PFSK-1 (cell line): ENCODE results near the gene MYO1A.

ENCODE experiments used
- FOXP2 ChIP-seq: optimal IDR thresholded peaks from 2 replicates; pipeline ENCODE3; 2011; ENCODE audit warnings: borderline replicate concordance, control low read depth, inconsistent platforms; ENCODE audit not compliant: insufficient read depth; ENCODE audit errors: extremely low read length, extremely low read depth
- POLR2AphosphoS5 ChIP-seq: IDR thresholded peaks from 2 replicates; pipeline ENCODE4 v1.6.1; 2012; ENCODE audit warnings: low read depth, mild to moderate bottlenecking, control low read depth, low read length, moderate library complexity
- REST ChIP-seq, 2 experiments: IDR thresholded peaks; 2 replicates each; pipeline versions ENCODE4 v1.6.1 to v1.8.0; 2011 to 2012; ENCODE audit warnings: low read depth in 2 of 2, low read length in 2 of 2, control low read depth in 1 of 2, inconsistent platforms in 1 of 2, mild to moderate bottlenecking in 1 of 2, moderate library complexity in 1 of 2; ENCODE audit not compliant: insufficient read depth in 1 of 2
- SIN3A ChIP-seq: IDR thresholded peaks from 2 replicates; pipeline ENCODE4 v1.6.1; 2012; ENCODE audit warnings: mild to moderate bottlenecking, low read length, moderate library complexity, borderline replicate concordance; ENCODE audit not compliant: insufficient read depth
- TAF1 ChIP-seq: IDR thresholded peaks from 2 replicates; pipeline ENCODE4 v1.6.1; 2012; ENCODE audit warnings: low read length, control low read depth, borderline replicate concordance; ENCODE audit not compliant: insufficient read depth

Gene MYO1A

GRCh38 chr12:57078519-57079404, 28.8 kb upstream of the MYO1A start, which contains the start of gene NEMP1:
TSS of gene NEMP1 (minus strand) at chr12:57078791. CDS start at chr12:57078745, 46 bp downstream.
- TF ChIP-seq REST (IDR thresholded peaks at IDR 0.05; ENCODE audit: insufficient read depth in 1 of 2, low read depth in 2 of 2, low read length in 2 of 2) (no peak; a peak in 1 of 4 replicates), FOXP2 (peak; percentile 15), SIN3A (peak; percentile 79; the same call in 1 of the 2 replicates), POLR2AphosphoS5 (peak; percentile 65; the same call in 1 of the 2 replicates), TAF1 (0 out of 2 replicates have a peak, but pooled peaks have one; percentile 36)

GRCh38 chr12:57072661-57073060, 22.7 kb upstream of the MYO1A start:
- TF ChIP-seq FOXP2 (no peak), SIN3A (no peak), TAF1 (no peak), POLR2AphosphoS5 (no peak), REST (IDR thresholded peaks at IDR 0.05; ENCODE audit: insufficient read depth in 1 of 2, low read depth in 2 of 2, low read length in 2 of 2) (no peak)

GRCh38 chr12:57069523-57069922, 19.6 kb upstream of the MYO1A start:
- TF ChIP-seq POLR2AphosphoS5 = no peak

DNA sequence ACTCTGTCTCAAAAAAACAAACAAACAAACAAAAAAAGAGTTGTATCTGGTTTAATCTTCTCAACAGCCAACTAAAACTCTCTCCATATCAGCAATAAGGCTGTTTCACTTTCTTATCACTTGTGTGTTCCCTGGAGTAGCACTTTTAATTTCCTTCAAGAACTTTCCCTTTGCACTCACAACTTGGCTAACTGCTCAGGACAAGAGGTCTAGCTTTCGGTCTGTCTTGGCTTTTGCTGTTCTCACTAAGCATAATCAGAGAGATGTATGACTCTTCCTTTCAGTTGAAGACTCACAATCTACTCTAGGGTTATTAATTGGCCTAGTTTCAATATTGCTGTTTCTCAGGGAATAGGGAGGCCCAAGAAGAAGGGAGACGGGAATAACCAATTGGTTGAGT, 16.3 kb upstream of the MYO1A start:
- no peak for TF ChIP-seq TAF1
- no peak for TF ChIP-seq REST (IDR thresholded peaks at IDR 0.05; ENCODE audit: insufficient read depth in 1 of 2, low read depth in 2 of 2, low read length in 2 of 2)
- TF ChIP-seq SIN3A = no peak
- no peak for TF ChIP-seq FOXP2
- TF ChIP-seq POLR2AphosphoS5 = no peak

- no peak for TF ChIP-seq POLR2AphosphoS5
Observed at GRCh38 chr12:57063991-57064685, 14.2 kb upstream of the MYO1A start.

- no peak for TF ChIP-seq POLR2AphosphoS5
- TF ChIP-seq SIN3A = no peak
- no peak for TF ChIP-seq REST (IDR thresholded peaks at IDR 0.05; ENCODE audit: insufficient read depth in 1 of 2, low read depth in 2 of 2, low read length in 2 of 2)
- no peak for TF ChIP-seq TAF1
- no peak for TF ChIP-seq FOXP2
Observed at GRCh38 chr12:57058454-57058853, 8.5 kb upstream of the MYO1A start.
